ENCODE data around the gene ZNF215. TPM values are rescaled to one million over a fixed set of nuclear protein-coding genes. Genes with fewer than 3 reads are reported as not detected.
A peak's percentile ranks its signal among the peaks of the same experiment; 100 is the strongest.

ZNF215 gene
- total and polyA plus RNA-seq, 7 donors, result 0.07 to 0.36 (median 0.23) TPM

DNA sequence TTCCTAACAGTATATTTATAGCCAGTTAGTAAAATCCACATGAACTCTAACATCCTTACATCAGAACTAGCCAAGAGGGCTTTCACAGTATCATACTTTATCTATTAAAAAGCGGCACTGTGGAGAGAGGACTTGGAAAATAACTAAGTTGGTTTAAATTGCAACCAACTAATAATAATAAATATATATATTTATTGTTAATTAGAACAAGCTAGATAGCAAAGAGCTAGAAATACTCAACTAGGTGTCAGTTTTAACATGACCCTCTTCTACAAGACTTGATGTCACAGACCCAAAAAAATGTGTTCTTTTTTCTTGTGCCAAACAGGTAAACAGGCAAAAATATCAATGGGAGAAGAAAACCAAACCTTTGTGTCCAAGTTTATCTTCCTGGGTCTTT, 5.5 kb upstream of the ZNF215 start, which contains the start of gene OR2D3:
Gene OR2D3, plus strand, starts transcription at position 301 of the 400 bp plus-strand sequence. Its CDS starts 0 bp downstream, at position 301.
- 93 to 95% (median 95%) methylated on average over 1 of the region's 1 CpG for WGBS, 3 donors
- intact Hi-C loops (cut with DNase I), result no loop called here
- ATAC-seq, result no peak

GRCh38 chr11:6925007-6925577, 1.1 kb upstream of the ZNF215 start:
- intact Hi-C loops (cut with DNase I), result no loop called here
- DNase-seq, result no peak

More for the DNA sequence above, 5.5 kb upstream of the ZNF215 start, which contains the start of gene OR2D3:
- no peaks in the 10 kb centered on the region for H3K4me1 ChIP-seq
- H3K27ac ChIP-seq, result no peak within 1 kb of the TSS
- no peaks in the 10 kb centered on the region for H3K36me3 ChIP-seq (ENCODE audit: insufficient read depth in 1 of 2, low read depth in 1 of 2)
- no peak for TF ChIP-seq CTCF (IDR thresholded peaks at IDR 0.05)
- H3K4me3 ChIP-seq, result no peak within 1 kb of the TSS
- H3K27me3 ChIP-seq (ENCODE audit: insufficient read depth in 3 of 3, low read length in 2 of 3), result no peaks in the 10 kb centered on the region
- no peak for DNase-seq
- H3K9me3 ChIP-seq, result no peaks in the 10 kb centered on the region

GRCh38 chr11:6925636-6926207, 504 bp upstream of the ZNF215 start:
- Histone ChIP-seq H3K36me3 (ENCODE audit: insufficient read depth in 1 of 2, low read depth in 1 of 2) (no peaks in the 10 kb centered on the region), H3K4me1 (peaks cover 7% of the 10 kb centered on the region), H3K9me3 (no peaks in the 10 kb centered on the region), H3K27me3 (ENCODE audit: insufficient read depth in 3 of 3, low read length in 2 of 3) (peaks cover 0 to 16% (median 3%) of the 10 kb centered on the region in 3 donors), H3K27ac (no peak overlapping the region), H3K4me3 (peak overlapping the region; percentile 63)
- 48 to 64% (median 60%) methylated on average over 2 of the region's 2 CpGs for WGBS, 3 donors
- intact Hi-C loops (cut with DNase I), result no loop called here
- ATAC-seq (peak in 2 of 4 donors; percentile 9 to 21), DNase-seq (no peak)
- no peak for TF ChIP-seq CTCF (IDR thresholded peaks at IDR 0.05)

More at GRCh38 chr11:6925007-6925577, 1.1 kb upstream of the ZNF215 start:
- ATAC-seq, result no peak
- TF ChIP-seq CTCF (IDR thresholded peaks at IDR 0.05), result no peak
- Histone ChIP-seq H3K4me3 (no peak overlapping the region), H3K36me3 (ENCODE audit: insufficient read depth in 1 of 2, low read depth in 1 of 2) (no peaks in the 10 kb centered on the region), H3K27ac (no peak overlapping the region), H3K9me3 (no peaks in the 10 kb centered on the region), H3K4me1 (peaks cover 7% of the 10 kb centered on the region), H3K27me3 (ENCODE audit: insufficient read depth in 3 of 3, low read length in 2 of 3) (peaks cover 0 to 16% (median 3%) of the 10 kb centered on the region in 3 donors)

DNA sequence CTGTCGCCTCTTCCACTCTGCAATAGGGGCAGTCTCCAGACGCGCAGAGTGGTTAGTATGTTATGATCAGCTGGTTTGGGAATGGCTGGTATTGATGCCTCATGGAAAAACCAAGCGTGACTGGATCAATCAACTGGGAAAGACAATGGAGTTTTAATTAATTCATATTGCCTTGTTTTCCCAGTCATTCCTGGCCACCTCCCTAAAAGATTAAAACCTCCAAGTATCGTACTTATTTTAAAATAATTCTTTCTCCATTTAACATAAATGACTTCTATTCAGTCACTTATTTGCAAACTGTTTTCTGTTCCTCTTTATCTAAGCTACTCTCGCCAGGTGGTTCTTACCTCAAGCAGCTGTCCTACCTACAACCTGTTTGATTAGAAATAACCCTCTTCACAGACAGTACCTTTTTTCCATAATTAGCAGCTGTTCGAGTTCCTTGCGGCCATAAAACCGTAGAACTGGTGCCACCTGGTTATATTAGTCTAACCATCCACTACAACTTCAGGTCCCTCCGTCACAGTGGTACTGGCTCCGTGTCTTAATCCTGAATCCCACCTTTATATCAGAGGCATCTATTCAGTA, 898 bp downstream of the ZNF215 start:
- H3K27me3 ChIP-seq (ENCODE audit: insufficient read depth in 3 of 3, low read length in 2 of 3), result peaks cover 0 to 16% (median 3%) of the 10 kb centered on the region in 3 donors
- WGBS, 3 donors, result 10 to 18% (median 15%) methylated on average over 11 of the region's 11 CpGs
- ATAC-seq (peak in 2 of 4 donors; percentile 22 to 41), DNase-seq (no peak)
- peaks cover 7% of the 10 kb centered on the region for H3K4me1 ChIP-seq
- H3K27ac ChIP-seq, result no peak overlapping the region
- H3K36me3 ChIP-seq (ENCODE audit: insufficient read depth in 1 of 2, low read depth in 1 of 2), result no peaks in the 10 kb centered on the region
- H3K9me3 ChIP-seq, result no peaks in the 10 kb centered on the region
- no peak for TF ChIP-seq CTCF (IDR thresholded peaks at IDR 0.05)
- peak overlapping the region; percentile 63 for H3K4me3 ChIP-seq
- intact Hi-C loops (cut with DNase I), result no loop called here

All from psoas muscle (tissue), 8 donors.